Sigmoid colon (tissue), 7 donors: ENCODE data around the gene ARSH. TPM values are rescaled to one million over a fixed set of nuclear protein-coding genes. Genes with fewer than 3 reads are reported as not detected.
"Not testable (repeated sequence)": the region's sequence is repeated elsewhere in the genome, so short reads cannot be mapped to it uniquely, and the experiment has no call there.

Experiments
- DNase-seq: peaks from one replicate; pipeline ENCODE4 v3.0.0-alpha.2; 2019
- H3K27ac ChIP-seq, 4 donors: fragments of 200-600 bp; sonication (generic); one replicate each; pipeline ENCODE4 v1.5.1; 2016 to 2019; ENCODE audit warnings: mild to moderate bottlenecking in 1 of 4
- H3K27me3 ChIP-seq, 3 donors: fragments of 200-600 bp; sonication (generic); one replicate each; pipeline ENCODE4 v1.5.1; 2019; ENCODE audit warnings: mild to moderate bottlenecking in 1 of 3
- H3K36me3 ChIP-seq, 4 donors: fragments of 200-600 bp; sonication (generic); one replicate each; pipeline ENCODE4 v1.5.1; 2016 to 2019
- H3K4me1 ChIP-seq, 4 donors: fragments of 200-600 bp; sonication (generic); one replicate each; pipeline ENCODE4 v1.5.1; 2017 to 2019
- H3K4me3 ChIP-seq, 4 donors: fragments of 200-600 bp; sonication (generic); one replicate each; pipeline ENCODE4 v1.5.1; 2017 to 2019; ENCODE audit warnings: mild to moderate bottlenecking in 2 of 4, moderate library complexity in 1 of 4
- H3K9me3 ChIP-seq, 4 donors: fragments of 200-600 bp in 3 of 4; sonication (generic) in 3 of 4; one replicate each; pipeline versions ENCODE4 v1.5.1 to v1.6.1; 2013 to 2019
- CTCF ChIP-seq, 4 experiments: fragments of 450-650 bp in 3 of 4; fragments of 200-600 bp in 1 of 4; IDR thresholded peaks; one replicate each; pipeline ENCODE4 v1.5.1; 2016 to 2019; ENCODE audit warnings: antibody characterized with exemption in 4 of 4, mild to moderate bottlenecking in 3 of 4, moderate library complexity in 2 of 4
- EP300 ChIP-seq, 4 donors: sonication (generic); formaldehyde crosslinking; IDR thresholded peaks; one replicate each; pipeline ENCODE4 v1.6.1; 2017; ENCODE audit warnings: antibody characterized with exemption in 4 of 4
- POLR2A ChIP-seq, 2 donors: fragments of 450-650 bp; IDR thresholded peaks; one replicate each; pipeline ENCODE4 v1.6.1; 2016; ENCODE audit warnings: antibody characterized with exemption in 2 of 2, mild to moderate bottlenecking in 2 of 2, moderate library complexity in 2 of 2
- POLR2AphosphoS5 ChIP-seq, 4 donors: sonication (generic); formaldehyde crosslinking; IDR thresholded peaks; one replicate each; pipeline ENCODE4 v1.6.1; 2017; ENCODE audit warnings: antibody characterized with exemption in 4 of 4
- WGBS, 2 donors: extraction: QIAGEN DNeasy Blood & Tissue Kit; methylation state at CpG; one replicate each; pipeline ENCODE4 v1.1.7; 2013; 5-methylcytosine and 5-hydroxymethylcytosine counted together
- intact Hi-C: fragments of 100-400 bp; cut with DNase I; formaldehyde crosslinking; loops from one replicate; pipeline ENCODE4 v1.15.1; 2023
- polyA plus RNA-seq, 3 donors: library from polyadenylated mRNA; stranded (reverse); fragments of 200-250 nt; gene quantifications; one replicate each; pipeline ENCODE4 v1.2.3, GENCODE V29; 2013
- total RNA-seq, 4 donors: library from RNA; depleted of rRNA; stranded (reverse); fragments of >200 nt; gene quantifications; one replicate each; pipeline ENCODE4 v1.1.0, GENCODE V29; 2016
- donor health status: healthy with polysubstance abuse.
- donor health status: Bipolar disorder and iron deficiency.
- donor health status: healthy.

The ARSH gene, protein sequence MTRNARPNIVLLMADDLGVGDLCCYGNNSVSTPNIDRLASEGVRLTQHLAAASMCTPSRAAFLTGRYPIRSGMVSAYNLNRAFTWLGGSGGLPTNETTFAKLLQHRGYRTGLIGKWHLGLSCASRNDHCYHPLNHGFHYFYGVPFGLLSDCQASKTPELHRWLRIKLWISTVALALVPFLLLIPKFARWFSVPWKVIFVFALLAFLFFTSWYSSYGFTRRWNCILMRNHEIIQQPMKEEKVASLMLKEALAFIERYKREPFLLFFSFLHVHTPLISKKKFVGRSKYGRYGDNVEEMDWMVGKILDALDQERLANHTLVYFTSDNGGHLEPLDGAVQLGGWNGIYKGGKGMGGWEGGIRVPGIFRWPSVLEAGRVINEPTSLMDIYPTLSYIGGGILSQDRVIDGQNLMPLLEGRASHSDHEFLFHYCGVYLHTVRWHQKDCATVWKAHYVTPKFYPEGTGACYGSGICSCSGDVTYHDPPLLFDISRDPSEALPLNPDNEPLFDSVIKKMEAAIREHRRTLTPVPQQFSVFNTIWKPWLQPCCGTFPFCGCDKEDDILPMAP
- total RNA-seq (not detected), polyA plus RNA-seq (not detected)

DNA sequence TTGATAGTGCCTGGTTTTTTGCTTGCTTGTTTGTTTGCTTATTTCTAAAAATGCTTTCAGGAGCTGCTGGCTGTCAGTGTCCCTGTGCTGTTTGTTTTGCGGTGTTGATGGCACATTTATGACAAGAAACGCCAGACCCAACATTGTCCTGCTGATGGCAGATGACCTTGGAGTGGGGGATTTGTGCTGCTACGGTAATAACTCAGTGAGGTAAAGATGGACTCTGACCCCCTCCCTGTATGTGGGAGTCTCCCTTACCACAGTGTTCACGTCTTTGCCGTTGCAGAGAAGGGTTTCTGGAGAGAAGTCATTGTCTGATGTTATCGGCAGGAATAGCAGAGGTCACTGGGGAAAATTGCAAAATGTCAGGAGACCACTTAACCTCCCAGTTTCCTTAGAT is at the start of gene ARSH:
ARSH (plus strand) TSS at position 52 of the 400 bp plus-strand sequence; CDS start at position 119, 67 bp downstream.
- no peak within 1 kb of the TSS for H3K4me3 ChIP-seq
- no peak for DNase-seq
- H3K27me3 ChIP-seq: no peaks in the 10 kb centered on the region
- TF ChIP-seq CTCF (IDR thresholded peaks at IDR 0.05): no peak
- TF ChIP-seq POLR2AphosphoS5 (IDR thresholded peaks at IDR 0.05): no peak
- TF ChIP-seq EP300 (IDR thresholded peaks at IDR 0.05): no peak
- no peak for TF ChIP-seq POLR2A (IDR thresholded peaks at IDR 0.05)
- no peaks in the 10 kb centered on the region for H3K9me3 ChIP-seq
- 32 to 54% methylated on average over 6 of the region's 6 CpGs for WGBS, 2 donors
- no peaks in the 10 kb centered on the region for H3K36me3 ChIP-seq
- intact Hi-C loops: no loop called here
- no peaks in the 10 kb centered on the region for H3K4me1 ChIP-seq
- H3K27ac ChIP-seq: no peak within 1 kb of the TSS

- intact Hi-C loops: no loop called here
- no peaks in the 10 kb centered on the region for H3K9me3 ChIP-seq
- WGBS, 2 donors: 90 to 96% methylated on average over 9 of the region's 9 CpGs
- no peak for DNase-seq
- no peaks in the 10 kb centered on the region for H3K4me1 ChIP-seq
- H3K4me3 ChIP-seq: no peak overlapping the region
- no peaks in the 10 kb centered on the region for H3K27me3 ChIP-seq
- H3K36me3 ChIP-seq: no peaks in the 10 kb centered on the region
- no peak overlapping the region for H3K27ac ChIP-seq
- no peak for TF ChIP-seq EP300 (IDR thresholded peaks at IDR 0.05)
- no peak for TF ChIP-seq CTCF (IDR thresholded peaks at IDR 0.05)
- TF ChIP-seq POLR2AphosphoS5 (IDR thresholded peaks at IDR 0.05): no peak
- no peak for TF ChIP-seq POLR2A (IDR thresholded peaks at IDR 0.05)
Measured at GRCh38 chrX:2958199-2958598, 48.1 kb upstream of the ARSH start.

- intact Hi-C loops: no loop called here
- H3K27ac ChIP-seq: no peak overlapping the region
- H3K4me3 ChIP-seq: no peak overlapping the region
- H3K36me3 ChIP-seq: no peaks in the 10 kb centered on the region
- H3K9me3 ChIP-seq: no peaks in the 10 kb centered on the region
- TF ChIP-seq EP300 (IDR thresholded peaks at IDR 0.05) (no peak), POLR2AphosphoS5 (IDR thresholded peaks at IDR 0.05) (no peak), CTCF (IDR thresholded peaks at IDR 0.05) (no peak), POLR2A (IDR thresholded peaks at IDR 0.05) (no peak)
- no peaks in the 10 kb centered on the region for H3K27me3 ChIP-seq
- WGBS, 2 donors: 90 to 94% methylated on average over 14 of the region's 14 CpGs
- no peaks in the 10 kb centered on the region for H3K4me1 ChIP-seq
- no peak for DNase-seq
Measured at GRCh38 chrX:2960861-2961515, 45.4 kb upstream of the ARSH start.

- no peak for DNase-seq
- intact Hi-C loops: no loop called here
- Histone ChIP-seq H3K4me3 (no peak overlapping the region), H3K27ac (no peak overlapping the region), H3K36me3 (no peaks in the 10 kb centered on the region), H3K9me3 (no peaks in the 10 kb centered on the region), H3K27me3 (no peaks in the 10 kb centered on the region), H3K4me1 (no peaks in the 10 kb centered on the region)
- 14 to 67% methylated on average over 11 of the region's 11 CpGs for WGBS, 2 donors
- TF ChIP-seq EP300 (IDR thresholded peaks at IDR 0.05): no peak
- TF ChIP-seq CTCF (IDR thresholded peaks at IDR 0.05): no peak
- TF ChIP-seq POLR2A (IDR thresholded peaks at IDR 0.05): no peak
- no peak for TF ChIP-seq POLR2AphosphoS5 (IDR thresholded peaks at IDR 0.05)
Measured at GRCh38 chrX:2962381-2962780, 44.0 kb upstream of the ARSH start.

- H3K9me3 ChIP-seq, H3K27ac ChIP-seq, H3K4me1 ChIP-seq, intact Hi-C loops, DNase-seq, H3K27me3 ChIP-seq, H3K4me3 ChIP-seq, H3K36me3 ChIP-seq: not testable (repeated sequence)
- 23 to 75% methylated on average over 7 of the region's 7 CpGs for WGBS, 2 donors
Measured at GRCh38 chrX:2963449-2963848, 42.9 kb upstream of the ARSH start.

GRCh38 chrX:2963992-2964794 is 42.2 kb upstream of the ARSH start:
- H3K9me3 ChIP-seq, H3K27me3 ChIP-seq, H3K4me3 ChIP-seq, H3K36me3 ChIP-seq, H3K4me1 ChIP-seq, intact Hi-C loops, DNase-seq, H3K27ac ChIP-seq: not testable (repeated sequence)
- WGBS, 2 donors: 18 to 60% methylated on average over 14 to 16 of the region's 16 CpGs
